Measurements from ENCODE around the gene PCNX2.

- no peak for TF ChIP-seq CTCF (conservative IDR thresholded peaks at IDR 0.05)
- no peak for TF ChIP-seq EZH2 (IDR thresholded peaks at IDR 0.05; ENCODE audit: low read depth)
Observed at GRCh38 chr1:233313434-233314155, 18.1 kb upstream of the PCNX2 start.

All from PC-9 (cell line).